Measurements from ENCODE around the gene GLOD5.
"Not testable (repeated sequence)": the region's sequence is repeated elsewhere in the genome, so short reads cannot be mapped to it uniquely, and the experiment has no call there.

Gene GLOD5

GRCh38 chrX:48815266-48815665 is 53.7 kb downstream of the GLOD5 start:
- H3K4me3 ChIP-seq (ENCODE audit: low read depth, low read length), result no peak overlapping the region
- DNase-seq (ENCODE audit: low read depth), result no peak
- no peak for TF ChIP-seq CTCF (conservative IDR thresholded peaks at IDR 0.05; ENCODE audit: low read depth, low read length)

- DNase-seq (ENCODE audit: low read depth), result no peak
- TF ChIP-seq CTCF (conservative IDR thresholded peaks at IDR 0.05; ENCODE audit: low read depth, low read length), result no peak
- H3K4me3 ChIP-seq (ENCODE audit: low read depth, low read length), result no peak overlapping the region
These were observed 54.7 kb downstream of the GLOD5 start for GRCh38 chrX:48816014-48816810.

DNA sequence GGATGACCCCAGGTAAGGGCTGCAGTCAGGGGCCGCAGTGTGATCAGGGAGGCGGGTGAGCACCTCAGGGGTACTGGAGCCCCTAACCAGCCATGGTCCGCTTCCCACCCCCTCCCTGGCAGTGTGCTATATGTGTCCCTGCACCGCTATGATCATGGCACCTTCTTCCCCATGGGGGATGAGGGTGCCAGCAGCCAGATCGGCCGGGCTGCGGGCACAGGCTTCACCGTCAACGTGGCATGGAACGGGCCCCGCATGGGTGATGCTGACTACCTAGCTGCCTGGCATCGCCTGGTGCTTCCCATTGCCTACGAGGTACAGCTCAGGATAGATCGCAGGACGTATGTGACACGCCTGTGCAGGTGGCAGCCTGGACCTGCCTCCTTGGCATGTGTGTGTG is 56.6 kb downstream of the GLOD5 start:
- H3K4me3 ChIP-seq (ENCODE audit: low read depth, low read length), result no peak overlapping the region
- no peak for TF ChIP-seq CTCF (conservative IDR thresholded peaks at IDR 0.05; ENCODE audit: low read depth, low read length)
- DNase-seq (ENCODE audit: low read depth), result no peak

DNA sequence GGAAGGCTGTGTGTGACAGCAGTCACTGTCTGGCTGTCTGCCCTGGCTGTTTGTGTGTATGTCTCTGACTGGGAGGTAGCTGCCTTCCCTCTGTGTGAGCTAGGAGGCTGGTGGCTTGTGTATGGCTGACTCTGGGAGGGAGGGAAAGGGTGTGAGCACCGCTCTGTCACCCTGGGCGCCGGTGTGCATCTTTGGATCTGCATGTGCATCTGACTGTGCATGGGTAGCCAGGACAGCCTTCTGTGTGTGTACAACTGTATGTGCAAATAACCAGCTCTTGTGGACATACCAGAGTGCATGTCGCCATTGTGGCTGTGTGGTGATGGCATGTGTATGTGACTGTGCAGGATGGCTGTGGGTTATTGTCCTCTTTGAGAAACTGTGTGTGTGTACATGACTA is 57.3 kb downstream of the GLOD5 start:
- no peak for DNase-seq (ENCODE audit: low read depth)
- no peak for TF ChIP-seq CTCF (conservative IDR thresholded peaks at IDR 0.05; ENCODE audit: low read depth, low read length)
- H3K4me3 ChIP-seq (ENCODE audit: low read depth, low read length), result no peak overlapping the region

- H3K4me3 ChIP-seq (ENCODE audit: low read depth, low read length); DNase-seq (ENCODE audit: low read depth): not testable (repeated sequence)
These were observed 57.8 kb downstream of the GLOD5 start for GRCh38 chrX:48819394-48819793.

- TF ChIP-seq CTCF (conservative IDR thresholded peaks at IDR 0.05; ENCODE audit: low read depth, low read length), result no peak
- H3K4me3 ChIP-seq (ENCODE audit: low read depth, low read length), result no peak overlapping the region
- DNase-seq (ENCODE audit: low read depth), result no peak
These were observed 61.5 kb downstream of the GLOD5 start for GRCh38 chrX:48823053-48823452.

All from choroid plexus epithelial cell (primary cell).